ENCODE results near the gene ARHGAP15.
A peak's percentile ranks its signal among the peaks of the same experiment; 100 is the strongest.
"Not testable (repeated sequence)": the region's sequence is repeated elsewhere in the genome, so short reads cannot be mapped to it uniquely, and the experiment has no call there.

Gene ARHGAP15

GRCh38 chr2:143087033-143087432 lies 42.2 kb upstream of the ARHGAP15 start:
- Histone ChIP-seq H3K9me3 (no peaks in the 10 kb centered on the region), H3K36me3 (no peaks in the 10 kb centered on the region), H3K27ac (no peak overlapping the region), H3K4me1 (ENCODE audit: control insufficient read depth in 1 of 2, insufficient read depth in 1 of 2, low read depth in 1 of 2, low read length in 1 of 2) (peaks cover 19 to 33% of the 10 kb centered on the region in 2 experiments), H3K27me3 (no peaks in the 10 kb centered on the region), H3K4me3 (ENCODE audit: low read depth in 1 of 2, low read length in 1 of 2) (no peak overlapping the region)
- TF ChIP-seq CTCF (IDR thresholded peaks at IDR 0.05), result no peak

DNA sequence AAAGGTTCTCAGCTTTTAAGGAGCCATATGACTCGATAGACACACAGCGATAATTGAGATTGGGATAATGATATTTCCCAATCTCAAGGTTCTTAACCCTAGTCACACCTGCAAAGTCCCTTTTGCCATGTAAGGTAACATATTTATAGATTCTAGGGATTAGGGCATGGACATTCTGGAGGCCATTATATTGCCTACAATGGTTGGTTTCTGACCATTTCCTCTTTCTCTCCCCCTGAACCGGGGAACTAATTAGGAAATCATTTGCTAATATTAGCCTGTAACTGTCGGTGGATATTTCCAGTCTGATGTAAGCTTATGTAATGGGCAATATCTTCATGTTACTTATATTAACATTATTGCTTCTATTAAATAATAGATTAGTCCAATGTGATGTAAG lies 40.8 kb upstream of the ARHGAP15 start:
- peaks cover 12 to 23% of the 10 kb centered on the region in 2 experiments for H3K4me1 ChIP-seq (ENCODE audit: control insufficient read depth in 1 of 2, insufficient read depth in 1 of 2, low read depth in 1 of 2, low read length in 1 of 2)
- no peaks in the 10 kb centered on the region for H3K9me3 ChIP-seq
- no peak for TF ChIP-seq CTCF (IDR thresholded peaks at IDR 0.05)
- H3K27ac ChIP-seq, result no peak overlapping the region
- no peaks in the 10 kb centered on the region for H3K36me3 ChIP-seq
- H3K4me3 ChIP-seq (ENCODE audit: low read depth in 1 of 2, low read length in 1 of 2), result no peak overlapping the region
- no peaks in the 10 kb centered on the region for H3K27me3 ChIP-seq

GRCh38 chr2:143089520-143089919 lies 39.7 kb upstream of the ARHGAP15 start:
- H3K36me3 ChIP-seq; H3K9me3 ChIP-seq; H3K27ac ChIP-seq; H3K27me3 ChIP-seq; H3K4me3 ChIP-seq (ENCODE audit: low read depth in 1 of 2, low read length in 1 of 2): not testable (repeated sequence)
- peaks cover 3 to 12% of the 10 kb centered on the region in 2 experiments for H3K4me1 ChIP-seq (ENCODE audit: control insufficient read depth in 1 of 2, insufficient read depth in 1 of 2, low read depth in 1 of 2, low read length in 1 of 2)

GRCh38 chr2:143110758-143111428 lies 18.3 kb upstream of the ARHGAP15 start:
- H3K4me1 ChIP-seq (ENCODE audit: control insufficient read depth in 1 of 2, insufficient read depth in 1 of 2, low read depth in 1 of 2, low read length in 1 of 2), result peaks cover 10% of the 10 kb centered on the region in 2 experiments
- peak overlapping the region; percentile 57 for H3K27ac ChIP-seq
- H3K4me3 ChIP-seq (ENCODE audit: low read depth in 1 of 2, low read length in 1 of 2), result peak overlapping the region in 1 of 2 experiments; percentile 13

DNA sequence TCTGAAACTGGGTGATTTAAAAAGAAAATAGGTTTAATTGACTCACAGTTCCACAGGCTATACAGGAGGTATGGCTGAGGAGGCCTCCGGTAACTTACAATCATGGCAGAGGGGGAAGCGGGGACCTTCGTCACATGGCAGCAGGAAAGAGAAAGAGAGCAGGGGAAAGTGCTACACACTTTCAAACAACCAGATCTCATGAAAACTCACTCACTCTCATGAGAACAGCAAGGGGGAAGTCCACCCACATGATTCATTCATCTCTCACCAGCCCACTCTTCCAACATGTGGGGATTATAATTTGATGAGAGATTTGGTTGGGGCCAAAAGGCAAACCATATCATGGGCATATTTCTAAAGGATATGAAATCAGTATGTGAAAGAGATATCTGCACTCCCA lies 12.0 kb upstream of the ARHGAP15 start:
- H3K9me3 ChIP-seq, result no peaks in the 10 kb centered on the region
- peaks cover 7 to 11% of the 10 kb centered on the region in 2 experiments for H3K4me1 ChIP-seq (ENCODE audit: control insufficient read depth in 1 of 2, insufficient read depth in 1 of 2, low read depth in 1 of 2, low read length in 1 of 2)
- H3K4me3 ChIP-seq (ENCODE audit: low read depth in 1 of 2, low read length in 1 of 2), result no peak overlapping the region
- no peaks in the 10 kb centered on the region for H3K36me3 ChIP-seq
- H3K27me3 ChIP-seq, result no peaks in the 10 kb centered on the region
- no peak for TF ChIP-seq CTCF (IDR thresholded peaks at IDR 0.05)
- no peak overlapping the region for H3K27ac ChIP-seq

More at GRCh38 chr2:143110758-143111428, 18.3 kb upstream of the ARHGAP15 start:
- peak; percentile 83 for TF ChIP-seq CTCF (IDR thresholded peaks at IDR 0.05)
- Histone ChIP-seq H3K36me3 (no peaks in the 10 kb centered on the region), H3K27me3 (no peaks in the 10 kb centered on the region), H3K9me3 (no peaks in the 10 kb centered on the region)

GRCh38 chr2:143121079-143121478 lies 8.1 kb upstream of the ARHGAP15 start:
- no peak overlapping the region for H3K4me3 ChIP-seq (ENCODE audit: low read depth in 1 of 2, low read length in 1 of 2)
- no peak for TF ChIP-seq CTCF (IDR thresholded peaks at IDR 0.05)
- H3K36me3 ChIP-seq, result no peaks in the 10 kb centered on the region
- H3K4me1 ChIP-seq (ENCODE audit: control insufficient read depth in 1 of 2, insufficient read depth in 1 of 2, low read depth in 1 of 2, low read length in 1 of 2), result peaks cover 32 to 40% of the 10 kb centered on the region in 2 experiments
- H3K27ac ChIP-seq, result peak overlapping the region; percentile 47
- H3K9me3 ChIP-seq, result no peaks in the 10 kb centered on the region
- no peaks in the 10 kb centered on the region for H3K27me3 ChIP-seq

Data from neutrophil (primary cell).